Esophagus mucosa (tissue), 1 donor: ENCODE measurements around the gene CYGB. TPM values are rescaled to one million over a fixed set of nuclear protein-coding genes. Genes with fewer than 3 reads are reported as not detected.

Experiments used
- ATAC-seq: fragments of 200-7000 bp; cut with Tn5 transposase; one replicate; pipeline ENCODE4 v1.9.1; 2020
- total RNA-seq: library from RNA; stranded (reverse); gene quantifications from one replicate; pipeline ENCODE4 v1.2.4, GENCODE V29; 2023
- donor health status: DM: yes; HTN: yes; CAD: no.

Gene CYGB
- total RNA-seq, 1 donor from 2014 or later, result 2.6 TPM

DNA sequence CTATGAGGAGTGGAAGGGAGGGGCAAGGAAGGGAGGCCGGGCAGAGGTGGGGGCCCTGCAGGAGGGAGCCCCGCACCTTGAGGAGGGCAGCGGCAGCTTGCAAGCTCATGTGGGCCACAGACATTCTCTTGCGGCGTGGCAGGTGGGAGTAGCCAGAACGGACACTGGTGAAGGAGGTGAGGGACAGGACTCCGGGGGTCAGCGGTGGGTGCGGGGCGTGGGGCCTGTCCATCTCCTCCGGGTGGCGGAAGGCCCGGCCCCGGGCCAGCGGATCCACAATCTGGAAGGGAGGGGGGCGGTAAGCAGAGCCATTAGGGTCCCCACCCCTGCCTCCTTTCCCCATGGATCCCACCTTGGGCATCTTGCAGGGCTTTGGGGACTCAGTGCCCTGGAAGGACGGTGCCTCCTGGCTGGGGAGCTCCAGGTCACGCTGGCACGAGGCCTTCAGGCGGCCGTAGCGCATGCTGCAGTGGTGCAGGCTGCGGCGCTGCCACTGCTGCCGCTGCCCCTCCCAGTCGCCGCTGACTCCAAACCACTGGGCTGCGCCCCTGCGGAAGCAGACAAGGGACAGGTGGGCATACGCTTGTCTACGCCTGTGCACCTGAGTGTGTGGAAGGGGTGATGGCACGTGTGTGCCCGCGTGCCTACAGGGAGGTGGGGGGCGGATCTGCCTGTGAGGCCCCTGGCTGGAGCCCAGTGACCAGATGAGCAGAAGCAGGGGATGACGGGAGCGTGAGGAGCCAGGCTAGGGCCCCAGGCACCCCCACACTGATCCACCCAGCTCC lies 58.6 kb downstream of the CYGB start:
- ATAC-seq, result peak; percentile 3

- no peak for ATAC-seq
These were observed 59.4 kb downstream of the CYGB start for GRCh38 chr17:76478097-76478496.

- ATAC-seq, result no peak
These were observed 59.9 kb downstream of the CYGB start for GRCh38 chr17:76477576-76477975.

Other genes starting within 250 kb of the CYGB start
- 1.6 TPM for gene QRICH2, start 229.4 kb downstream of the CYGB start, total RNA-seq
- gene PRPSAP1, start 183.8 kb downstream of the CYGB start, total RNA-seq, result 42.0 TPM
- 13.1 TPM for gene SPHK1, start 153.1 kb downstream of the CYGB start, total RNA-seq
- gene UBE2O, start 84.6 kb downstream of the CYGB start, total RNA-seq, result 17.2 TPM
- gene AANAT, start 70.1 kb downstream of the CYGB start, total RNA-seq, result not detected
- 36.8 TPM for gene RHBDF2, start 36.3 kb downstream of the CYGB start, total RNA-seq
- gene PRCD, start 2.3 kb upstream of the CYGB start, total RNA-seq, result 0.64 TPM
- gene ST6GALNAC2, start 48.2 kb upstream of the CYGB start, total RNA-seq, result 24.0 TPM
- 16.9 TPM for gene ST6GALNAC1, start 106.0 kb upstream of the CYGB start, total RNA-seq
- gene MXRA7, start 173.3 kb upstream of the CYGB start, total RNA-seq, result 32.3 TPM
- 11.0 TPM for gene JMJD6, start 188.9 kb upstream of the CYGB start, total RNA-seq
- gene METTL23, start 189.1 kb upstream of the CYGB start, total RNA-seq, result 17.8 TPM
- 162 TPM for gene SRSF2, start 199.6 kb upstream of the CYGB start, total RNA-seq
- 22.6 TPM for gene MFSD11, start 200.4 kb upstream of the CYGB start, total RNA-seq